ENCODE measurements around the gene TGFB2.

- no peak for TF ChIP-seq EZH2 (IDR thresholded peaks at IDR 0.05; ENCODE audit: insufficient read depth, poor library complexity, severe bottlenecking)
- TF ChIP-seq EZH2phosphoT487 (IDR thresholded peaks at IDR 0.05; ENCODE audit: insufficient read depth, low read depth), result no peak
These were observed 22.4 kb upstream of the TGFB2 start for GRCh38 chr1:218322762-218323161.

All from GM23248 (cell line).